Activated naive CD4-positive, alpha-beta T cell treated with anti-CD3 and anti-CD28 coated beads, Interleukin-2, amount 10 ng/mL, durations not matched to agents 5 hours and 36 hours (primary cell): Measurements from ENCODE around the gene WNK2. TPM values are rescaled to one million over a fixed set of nuclear protein-coding genes. Genes with fewer than 3 reads are reported as not detected.

ENCODE experiments used
- total RNA-seq, 2 experiments: library from RNA; stranded (reverse); gene quantifications; one replicate each; pipeline ENCODE4 v1.2.3, GENCODE V29; 2021

The WNK2 gene
- total RNA-seq, result under 1 TPM; 0.19 to 0.38 TPM

DNA sequence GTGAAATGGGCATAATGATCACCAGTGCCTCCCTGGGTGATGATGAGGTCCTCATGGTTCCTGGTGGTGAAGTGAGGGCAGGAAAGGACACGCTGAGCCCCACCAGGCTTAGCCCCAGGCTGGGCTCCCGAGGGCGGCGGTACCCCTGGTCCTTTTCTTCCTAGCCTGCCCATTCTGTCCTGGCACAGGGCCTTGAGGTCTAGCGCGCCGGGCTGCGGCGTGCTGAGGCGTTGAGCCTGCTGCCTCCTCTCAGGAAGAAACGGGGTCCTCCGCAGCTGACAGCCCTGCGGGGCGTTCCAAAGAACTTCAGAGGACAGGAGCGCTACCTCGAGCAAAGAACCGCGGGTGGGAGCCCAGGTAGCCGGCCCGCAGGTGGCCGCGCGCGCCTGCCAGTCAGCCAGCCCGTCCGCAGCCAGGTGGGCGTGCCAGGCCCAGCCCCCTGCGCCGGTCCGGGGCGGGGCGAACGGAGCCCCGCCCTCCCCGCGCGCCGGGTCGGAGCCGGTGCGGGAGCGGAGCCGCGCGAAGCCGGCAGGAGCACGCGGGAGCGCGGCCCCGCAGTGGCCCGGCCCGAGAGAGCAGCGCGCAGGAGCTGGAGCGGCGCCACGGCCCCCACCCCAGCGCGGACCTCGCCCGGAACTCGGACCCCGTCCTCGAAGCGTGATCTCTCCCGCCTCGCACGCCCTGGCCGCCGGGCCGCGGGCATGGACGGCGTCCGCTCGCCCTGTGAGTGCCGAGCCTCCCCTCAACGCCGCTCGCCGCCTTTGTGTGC is at the start of gene WNK2:
Gene WNK2, plus strand, starts transcription at position 477 of the 769 bp plus-strand sequence. CDS start 791 bp downstream, outside the sequence.

Other genes starting within 250 kb of the WNK2 start
- gene FGD3, start 236.6 kb upstream of the WNK2 start, total RNA-seq, result 100 to 1,000 TPM; 143 to 155 TPM
- gene SUSD3, start 125.4 kb upstream of the WNK2 start, total RNA-seq, result 10 to 100 TPM; 81.9 to 89.4 TPM
- gene CARD19, start 87.9 kb upstream of the WNK2 start, total RNA-seq, result 10 to 100 TPM; 49.8 to 50.3 TPM
- 10 to 100 TPM; 35.0 to 37.8 TPM for gene NINJ1, start 49.9 kb upstream of the WNK2 start, total RNA-seq